D721Med (cell line): ENCODE measurements around the gene SRCAP.
"Not testable (repeated sequence)": the region's sequence is repeated elsewhere in the genome, so short reads cannot be mapped to it uniquely, and the experiment has no call there.

ENCODE experiments used
- DNase-seq: peaks from one replicate; pipeline ENCODE4 v3.0.0; 2011; ENCODE audit warnings: low spot score; ENCODE audit not compliant: insufficient read length
- FAIRE-seq: peaks from 2 replicates; lab custom pipeline; 2011; peaks lifted over from hg19 to GRCh38; lab: Jason Lieb, UNC
- CTCF ChIP-seq: IDR thresholded peaks from 2 replicates; pipeline ENCODE4 v1.5.1; 2012; ENCODE audit warnings: mild to moderate bottlenecking, control low read depth; ENCODE audit not compliant: insufficient read depth; ENCODE audit errors: missing control alignments

Gene SRCAP

DNA sequence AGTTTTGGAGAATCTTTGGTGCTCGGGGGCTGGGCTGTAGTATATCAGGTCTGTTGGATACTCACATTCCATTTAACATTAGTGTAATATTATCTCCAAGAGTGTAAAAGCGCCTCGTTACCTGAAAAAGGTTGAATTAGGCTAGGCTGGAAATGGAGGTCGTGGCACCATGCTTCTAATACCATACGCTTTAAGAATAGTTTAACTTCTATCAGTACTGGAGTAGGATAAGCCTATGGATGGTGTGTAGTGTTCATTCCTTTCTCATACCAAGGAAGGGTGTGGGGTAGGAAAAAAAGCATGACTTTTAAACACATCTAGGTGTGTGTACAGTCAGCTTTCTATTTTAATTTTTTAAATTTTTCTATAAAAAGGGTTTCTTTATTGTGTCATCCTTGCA lies 2.0 kb downstream of the SRCAP start:
- no peak for DNase-seq
- FAIRE-seq, result no peak
- no peak for TF ChIP-seq CTCF

GRCh38 chr16:30703071-30703470 lies 4.1 kb downstream of the SRCAP start:
- FAIRE-seq, DNase-seq: not testable (repeated sequence)

GRCh38 chr16:30703971-30704370 lies 5.0 kb downstream of the SRCAP start:
- no peak for FAIRE-seq
- TF ChIP-seq CTCF, result no peak
- DNase-seq, result no peak

DNA sequence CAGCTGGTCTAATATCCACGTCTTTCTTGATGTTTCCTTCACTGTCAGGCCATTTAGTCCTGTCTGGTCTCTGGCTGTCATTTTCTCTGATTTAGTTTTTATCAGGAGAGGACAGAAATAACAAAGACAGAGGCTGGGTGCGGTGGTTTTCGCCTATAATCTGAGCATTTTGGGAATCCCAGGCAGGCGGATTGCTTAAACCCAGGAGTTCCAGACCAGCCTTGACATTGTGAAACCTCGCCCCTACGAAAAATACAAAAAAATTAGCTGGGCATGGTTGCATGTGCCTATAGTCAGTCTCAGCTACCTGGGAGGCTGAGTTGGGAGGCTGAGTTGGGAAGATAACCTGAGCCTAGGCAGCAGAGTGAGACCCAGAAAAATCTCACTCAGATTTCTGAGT lies 7.1 kb downstream of the SRCAP start:
- no peak for TF ChIP-seq CTCF
- FAIRE-seq (no peak), DNase-seq (no peak)

GRCh38 chr16:30710971-30711370 lies 12.0 kb downstream of the SRCAP start:
- DNase-seq, result no peak
- FAIRE-seq, result no peak
- TF ChIP-seq CTCF, result no peak

- TF ChIP-seq CTCF, result no peak
- DNase-seq, result no peak
- FAIRE-seq, result no peak
These were observed 12.7 kb downstream of the SRCAP start for GRCh38 chr16:30711712-30712111.

- TF ChIP-seq CTCF, result no peak
- FAIRE-seq (no peak), DNase-seq (no peak)
These were observed 16.9 kb downstream of the SRCAP start for GRCh38 chr16:30715750-30716445.
